Stimulated activated naive CD4-positive, alpha-beta T cell (primary cell): ENCODE measurements around the gene SMG6.
"Not testable (repeated sequence)": the region's sequence is repeated elsewhere in the genome, so short reads cannot be mapped to it uniquely, and the experiment has no call there.

Experiments used
- DNase-seq, 6 experiments: peaks; one replicate each; lab custom pipeline; 2025; lab: John Stamatoyannopoulos, UW

SMG6 gene

GRCh38 chr17:2202996-2203575, 100.5 kb downstream of the SMG6 start:
- DNase-seq, result no peak

- no peak for DNase-seq
Measured at GRCh38 chr17:2202302-2202995, 101.1 kb downstream of the SMG6 start.

GRCh38 chr17:2199386-2199785, 104.2 kb downstream of the SMG6 start:
- DNase-seq, result not testable (repeated sequence)

GRCh38 chr17:2198927-2199326, 104.7 kb downstream of the SMG6 start:
- no peak for DNase-seq

- no peak for DNase-seq
Measured at GRCh38 chr17:2197271-2197670, 106.3 kb downstream of the SMG6 start.

- no peak for DNase-seq
Measured at GRCh38 chr17:2195729-2196128, 107.9 kb downstream of the SMG6 start.

GRCh38 chr17:2194889-2195335, 108.7 kb downstream of the SMG6 start:
- no peak for DNase-seq

GRCh38 chr17:2192367-2193057, 111.1 kb downstream of the SMG6 start:
- peak in 3 of 6 experiments; percentile 13 to 31 (median 16) for DNase-seq

- no peak for DNase-seq
Measured at GRCh38 chr17:2191785-2192184, 111.8 kb downstream of the SMG6 start.

GRCh38 chr17:2191227-2191626, 112.4 kb downstream of the SMG6 start:
- DNase-seq, result no peak

GRCh38 chr17:2190014-2190413, 113.6 kb downstream of the SMG6 start:
- no peak for DNase-seq

- DNase-seq, result no peak
Measured at GRCh38 chr17:2188971-2189630, 114.5 kb downstream of the SMG6 start.

GRCh38 chr17:2187758-2188157, 115.8 kb downstream of the SMG6 start:
- DNase-seq, result no peak

GRCh38 chr17:2186937-2187336, 116.6 kb downstream of the SMG6 start:
- no peak for DNase-seq

GRCh38 chr17:2184993-2185931, 118.3 kb downstream of the SMG6 start:
- DNase-seq, result peak in 3 of 6 experiments; percentile 21 to 44 (median 23)

- DNase-seq, result no peak
Measured at GRCh38 chr17:2183346-2183745, 120.2 kb downstream of the SMG6 start.

- DNase-seq, result no peak
Measured at GRCh38 chr17:2181897-2182448, 121.6 kb downstream of the SMG6 start.

- DNase-seq, result no peak
Measured at GRCh38 chr17:2181206-2181896, 122.2 kb downstream of the SMG6 start.

GRCh38 chr17:2180768-2181167, 122.8 kb downstream of the SMG6 start:
- no peak for DNase-seq

GRCh38 chr17:2179615-2180295, 123.8 kb downstream of the SMG6 start:
- no peak for DNase-seq
